Mesenchymal stem cell (in vitro differentiated cells and primary cell): ENCODE measurements around the gene GSPT1.

Experiments
- DNase-seq: peaks from one replicate; pipeline ENCODE4 v3.0.0-alpha.2; 2013
- H2AFZ ChIP-seq: one replicate; pipeline ENCODE4 v1.6.1; 2013; ENCODE audit warnings: low read depth, mild to moderate bottlenecking, control low read depth, inconsistent platforms, low read length, moderate library complexity
- H2AK5ac ChIP-seq: 2 replicates; pipeline ENCODE4 v1.6.1; 2013; ENCODE audit warnings: low read length, moderate library complexity, mild to moderate bottlenecking, inconsistent platforms; ENCODE audit not compliant: severe bottlenecking
- H2BK120ac ChIP-seq: one replicate; pipeline ENCODE4 v1.6.1; 2013; ENCODE audit warnings: low read depth, mild to moderate bottlenecking, inconsistent platforms, low read length, moderate library complexity
- H2BK12ac ChIP-seq, 2 experiments: one replicate each; pipeline ENCODE4 v1.6.1; 2013; ENCODE audit warnings: inconsistent platforms in 2 of 2, low read length in 2 of 2, mild to moderate bottlenecking in 2 of 2, moderate library complexity in 2 of 2, control low read depth in 1 of 2
- H2BK15ac ChIP-seq: one replicate; pipeline ENCODE4 v1.6.1; 2013; ENCODE audit warnings: mild to moderate bottlenecking, low read depth, inconsistent platforms; ENCODE audit not compliant: poor library complexity, severe bottlenecking
- H2BK5ac ChIP-seq: 2 replicates; pipeline ENCODE4 v1.6.1; 2013; ENCODE audit warnings: low read depth, mild to moderate bottlenecking, low read length, control low read depth, inconsistent platforms; ENCODE audit not compliant: poor library complexity, severe bottlenecking
- H3K14ac ChIP-seq, 2 experiments: one replicate each; pipeline ENCODE4 v1.6.1; 2013; ENCODE audit warnings: inconsistent platforms in 2 of 2, low read length in 2 of 2, control low read depth in 1 of 2, mild to moderate bottlenecking in 1 of 2, moderate library complexity in 1 of 2
- H3K18ac ChIP-seq, 2 experiments: one replicate each; pipeline ENCODE4 v1.6.1; 2013; ENCODE audit warnings: inconsistent platforms in 2 of 2, low read length in 2 of 2, control low read depth in 1 of 2, low read depth in 1 of 2, mild to moderate bottlenecking in 1 of 2
- H3K23ac ChIP-seq, 2 experiments: one replicate each; pipeline ENCODE4 v1.6.1; 2013; ENCODE audit warnings: inconsistent platforms in 2 of 2, low read length in 2 of 2, mild to moderate bottlenecking in 2 of 2, moderate library complexity in 2 of 2, control low read depth in 1 of 2
- H3K27ac ChIP-seq: 2 replicates; pipeline ENCODE4 v1.5.1; 2013; ENCODE audit warnings: mild to moderate bottlenecking, moderate library complexity, low read length, control low read depth, inconsistent platforms; ENCODE audit not compliant: poor library complexity, severe bottlenecking
- H3K27me3 ChIP-seq, 2 experiments: 2 replicates each; pipeline versions ENCODE4 v1.6.1 to v1.7.0; 2013; ENCODE audit warnings: low read length in 2 of 2, mild to moderate bottlenecking in 2 of 2, moderate library complexity in 2 of 2, control low read depth in 1 of 2, inconsistent platforms in 1 of 2; ENCODE audit not compliant: control insufficient read depth in 1 of 2, insufficient read depth in 1 of 2
- H3K36me3 ChIP-seq, 2 experiments: 2 replicates each; pipeline versions ENCODE4 v1.6.1 to v1.7.0; 2013; ENCODE audit warnings: low read length in 2 of 2, control low read depth in 1 of 2, inconsistent platforms in 1 of 2, low read depth in 1 of 2, mild to moderate bottlenecking in 1 of 2; ENCODE audit not compliant: insufficient read depth in 2 of 2, control insufficient read depth in 1 of 2
- H3K4ac ChIP-seq, 2 experiments: one replicate each; pipeline ENCODE4 v1.6.1; 2013; ENCODE audit warnings: inconsistent platforms in 2 of 2, low read length in 2 of 2, mild to moderate bottlenecking in 2 of 2, moderate library complexity in 2 of 2, control low read depth in 1 of 2, low read depth in 1 of 2
- H3K4me1 ChIP-seq: 2 replicates; pipeline ENCODE4 v1.6.1; 2013; ENCODE audit warnings: low read depth, low read length, control low read depth; ENCODE audit not compliant: control insufficient read depth, insufficient read depth
- H3K4me2 ChIP-seq: 2 replicates; pipeline ENCODE4 v1.6.1; 2013; ENCODE audit warnings: low read length, mild to moderate bottlenecking, inconsistent platforms; ENCODE audit not compliant: poor library complexity, severe bottlenecking
- H3K4me3 ChIP-seq, 2 experiments: 2 replicates each; pipeline versions ENCODE4 v1.5.1 to v1.7.0; 2013; ENCODE audit warnings: low read length in 2 of 2, mild to moderate bottlenecking in 2 of 2, control low read depth in 1 of 2, low read depth in 1 of 2; ENCODE audit not compliant: insufficient read depth in 1 of 2
- H3K79me1 ChIP-seq: replicated peaks from 2 replicates; pipeline ENCODE4 v1.6.1; 2013; ENCODE audit warnings: mild to moderate bottlenecking, control low read depth, low read length, inconsistent platforms; ENCODE audit not compliant: poor library complexity, severe bottlenecking
- H3K9ac ChIP-seq: 2 replicates; pipeline ENCODE4 v1.7.0; 2013; ENCODE audit warnings: mild to moderate bottlenecking, low read length, moderate library complexity
- H3K9me3 ChIP-seq: 2 replicates; pipeline ENCODE4 v1.7.0; 2013; ENCODE audit warnings: mild to moderate bottlenecking, low read length; ENCODE audit not compliant: control insufficient read depth
- H4K8ac ChIP-seq: one replicate; pipeline ENCODE4 v1.6.1; 2013; ENCODE audit warnings: inconsistent platforms, mild to moderate bottlenecking, low read length, moderate library complexity
- H4K91ac ChIP-seq: one replicate; pipeline ENCODE4 v1.6.1; 2013; ENCODE audit warnings: mild to moderate bottlenecking, low read length, inconsistent platforms
- WGBS: methylation state at CpG from one replicate; pipeline ENCODE4 v1.1.7; 2013; ENCODE audit warnings: mixed read lengths; 5-methylcytosine and 5-hydroxymethylcytosine counted together

Gene GSPT1

DNA sequence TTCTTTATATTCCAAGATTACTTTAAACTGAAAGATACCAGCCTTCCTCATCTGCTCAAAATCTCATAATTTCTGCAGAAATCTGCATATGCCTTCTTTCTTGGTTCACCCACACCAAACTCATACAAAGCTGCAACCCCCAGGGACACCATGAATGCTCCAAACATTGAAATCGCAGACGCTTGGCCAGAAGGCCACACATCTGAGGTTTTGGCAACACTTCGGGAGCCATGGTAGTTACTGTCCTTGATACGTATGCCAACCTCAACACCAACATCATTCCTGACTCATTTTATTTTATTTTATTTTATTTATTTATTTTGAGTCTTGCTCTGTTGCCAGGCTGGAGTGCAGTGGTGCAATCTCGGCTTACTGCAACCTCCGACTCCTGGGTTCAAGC, 11.8 kb downstream of the GSPT1 start:
- no peak overlapping the region for H3K18ac ChIP-seq
- no peak overlapping the region for H3K14ac ChIP-seq
- H2AFZ ChIP-seq: no peak overlapping the region
- WGBS: 95% methylated on average over 4 of the region's 6 CpGs
- no peaks in the 10 kb centered on the region for H3K27me3 ChIP-seq
- no peak overlapping the region for H3K23ac ChIP-seq
- H4K91ac ChIP-seq: no peak overlapping the region
- no peak overlapping the region for H3K9ac ChIP-seq
- H3K79me1 ChIP-seq: peaks cover 4% of the 10 kb centered on the region
- H3K4me3 ChIP-seq: no peak overlapping the region
- no peak overlapping the region for H3K4me2 ChIP-seq
- no peak overlapping the region for H2BK12ac ChIP-seq
- no peak overlapping the region for H2BK5ac ChIP-seq
- no peak overlapping the region for H3K4ac ChIP-seq
- peaks cover 3% of the 10 kb centered on the region for H3K4me1 ChIP-seq
- no peak overlapping the region for H2AK5ac ChIP-seq
- H2BK15ac ChIP-seq: no peak overlapping the region
- DNase-seq: no peak
- no peaks in the 10 kb centered on the region for H3K9me3 ChIP-seq
- no peak overlapping the region for H3K27ac ChIP-seq
- peaks cover 10 to 28% of the 10 kb centered on the region in 2 experiments for H3K36me3 ChIP-seq
- no peak overlapping the region for H4K8ac ChIP-seq
- H2BK120ac ChIP-seq: no peak overlapping the region

DNA sequence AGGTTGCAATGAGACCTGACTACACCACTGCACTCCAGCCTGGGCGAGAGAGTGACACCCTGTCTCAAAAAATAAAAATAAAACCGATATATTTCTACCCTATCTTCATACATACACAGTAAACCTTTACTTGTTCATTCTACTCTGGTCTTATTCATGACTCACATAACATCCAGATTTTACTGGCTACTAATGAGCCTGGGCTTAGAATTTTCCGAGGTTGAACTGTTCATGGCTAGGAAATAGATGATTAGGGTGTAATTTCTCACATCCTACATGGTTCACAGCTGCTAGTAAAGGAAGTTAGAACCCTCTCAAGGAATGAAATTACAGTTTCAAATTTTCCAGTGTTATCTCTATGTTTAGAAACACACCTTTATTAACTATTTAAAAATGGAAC, 14.7 kb downstream of the GSPT1 start:
- Histone ChIP-seq H3K23ac (no peak overlapping the region), H3K79me1 (peaks cover 4% of the 10 kb centered on the region), H3K9me3 (no peaks in the 10 kb centered on the region), H3K4me3 (no peak overlapping the region), H2BK5ac (no peak overlapping the region), H2AFZ (no peak overlapping the region), H3K27ac (no peak overlapping the region), H2BK15ac (no peak overlapping the region), H3K4ac (no peak overlapping the region), H3K27me3 (no peaks in the 10 kb centered on the region), H4K91ac (no peak overlapping the region), H2AK5ac (no peak overlapping the region), H3K36me3 (peaks cover 4 to 24% of the 10 kb centered on the region in 2 experiments), H2BK120ac (no peak overlapping the region), H3K4me2 (no peak overlapping the region), H3K18ac (no peak overlapping the region), H3K14ac (no peak overlapping the region), H2BK12ac (no peak overlapping the region), H4K8ac (no peak overlapping the region), H3K4me1 (peaks cover 5% of the 10 kb centered on the region), H3K9ac (no peak overlapping the region)
- DNase-seq: no peak
- 100% methylated on average over 2 of the region's 3 CpGs for WGBS

DNA sequence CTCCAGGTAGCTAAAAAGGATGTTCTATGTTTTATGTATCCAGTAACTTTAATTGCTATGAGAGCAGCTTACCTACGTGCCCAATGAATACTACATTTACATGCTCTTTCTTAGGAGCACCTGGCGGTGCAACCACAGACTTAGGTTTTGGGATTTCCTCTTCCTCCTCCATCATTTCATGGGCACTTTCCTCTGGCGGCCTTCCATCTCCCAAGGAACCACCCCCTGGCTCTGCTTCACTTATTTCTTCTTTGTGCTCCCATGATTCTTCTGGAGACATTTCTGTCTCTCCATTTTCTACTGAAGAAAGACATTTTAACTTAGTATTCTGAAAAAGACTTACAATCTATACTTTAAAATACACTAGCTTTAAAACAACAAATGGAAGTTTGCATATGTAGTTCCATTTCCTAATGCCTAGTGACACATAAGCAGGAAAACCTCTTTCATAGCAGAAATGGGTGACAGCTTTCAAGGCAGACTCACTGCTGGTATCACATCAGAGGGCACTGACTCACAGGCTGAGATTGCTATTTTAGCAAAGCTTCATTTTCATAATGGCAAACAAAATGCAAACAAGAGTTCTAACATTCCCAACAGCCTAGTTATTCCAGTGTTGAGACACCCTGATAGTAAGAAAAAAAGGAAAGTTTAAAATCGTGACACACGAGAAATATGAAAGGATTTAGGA, 19.1 kb downstream of the GSPT1 start:
- Histone ChIP-seq H3K27ac (peak overlapping the region; percentile 10), H3K79me1 (peaks cover 11% of the 10 kb centered on the region), H2BK120ac (no peak overlapping the region), H3K4me3 (no peak overlapping the region), H3K4me1 (peaks cover 3% of the 10 kb centered on the region), H3K4ac (no peak overlapping the region), H3K4me2 (no peak overlapping the region), H2AK5ac (no peak overlapping the region), H3K18ac (no peak overlapping the region), H3K9ac (peak overlapping the region; percentile 51), H2BK15ac (no peak overlapping the region), H2AFZ (no peak overlapping the region), H4K8ac (no peak overlapping the region), H4K91ac (no peak overlapping the region), H3K27me3 (no peaks in the 10 kb centered on the region), H3K9me3 (no peaks in the 10 kb centered on the region), H2BK12ac (no peak overlapping the region), H2BK5ac (no peak overlapping the region), H3K23ac (no peak overlapping the region), H3K36me3 (peaks cover 18 to 46% of the 10 kb centered on the region in 2 experiments), H3K14ac (no peak overlapping the region)
- WGBS: 98% methylated on average over 3 of the region's 5 CpGs
- DNase-seq: peak; percentile 74

GRCh38 chr16:11893571-11893970, 22.2 kb downstream of the GSPT1 start:
- no peak overlapping the region for H3K23ac ChIP-seq
- peaks cover 1% of the 10 kb centered on the region for H3K4me1 ChIP-seq
- peaks cover 7% of the 10 kb centered on the region for H3K79me1 ChIP-seq
- no peak overlapping the region for H3K4me2 ChIP-seq
- no peak overlapping the region for H3K4me3 ChIP-seq
- H2BK120ac ChIP-seq: no peak overlapping the region
- H3K14ac ChIP-seq: no peak overlapping the region
- H2BK5ac ChIP-seq: no peak overlapping the region
- H2AK5ac ChIP-seq: no peak overlapping the region
- H4K91ac ChIP-seq: no peak overlapping the region
- H3K9ac ChIP-seq: no peak overlapping the region
- H4K8ac ChIP-seq: no peak overlapping the region
- H3K18ac ChIP-seq: no peak overlapping the region
- H2BK12ac ChIP-seq: no peak overlapping the region
- WGBS: 90% methylated on average over 2 of the region's 2 CpGs
- no peak overlapping the region for H3K27ac ChIP-seq
- H3K27me3 ChIP-seq: no peaks in the 10 kb centered on the region
- no peak overlapping the region for H2AFZ ChIP-seq
- H3K4ac ChIP-seq: no peak overlapping the region
- H2BK15ac ChIP-seq: no peak overlapping the region
- no peaks in the 10 kb centered on the region for H3K9me3 ChIP-seq
- no peak for DNase-seq
- H3K36me3 ChIP-seq: peaks cover 25 to 63% of the 10 kb centered on the region in 2 experiments
